T47D (cell line): ENCODE results near the gene KDM1B.

ENCODE experiments used
- DNase-seq, 2 experiments: peaks; one replicate each; pipeline versions ENCODE4 v3.0.0 to v3.0.0-alpha.2; 2011 to 2012; ENCODE audit warnings: low read depth in 1 of 2, low spot score in 1 of 2
- JUND ChIP-seq: IDR thresholded peaks from 2 replicates; pipeline ENCODE4 v1.6.1; 2012; ENCODE audit warnings: low read depth
- in situ Hi-C: cut with HindIII; loops from 2 replicates; pipeline ENCODE4 v1.10.0; 2016; ENCODE audit warnings: low sequenced_read_pairs, low pct_unique_long_range_greater_than_20kb

Gene KDM1B

GRCh38 chr6:18234564-18234963, 79.3 kb downstream of the KDM1B start:
- in situ Hi-C loops = no loop called here
- no peak for TF ChIP-seq JUND
- no peak for DNase-seq

DNA sequence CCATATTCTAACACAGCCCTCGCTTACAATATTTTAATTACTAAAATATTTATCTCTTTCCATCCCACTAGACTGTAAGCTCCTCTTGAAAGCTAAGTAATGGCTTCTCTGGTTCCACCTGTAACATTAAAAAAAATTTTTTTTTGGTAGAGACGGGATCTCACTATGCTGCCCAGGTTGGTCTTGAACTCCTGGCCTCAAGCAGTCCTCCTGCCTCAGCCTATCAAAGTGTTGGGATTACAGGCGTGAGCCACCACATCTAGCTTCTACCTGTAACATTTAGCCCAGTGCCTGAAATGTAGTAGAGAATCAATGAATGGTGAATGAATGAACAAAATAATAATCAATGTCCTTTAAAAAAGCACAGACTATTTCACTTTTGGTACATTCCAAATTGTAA, 80.3 kb downstream of the KDM1B start:
- no peak for TF ChIP-seq JUND
- no peak for DNase-seq
- in situ Hi-C loops = no loop called here

DNA sequence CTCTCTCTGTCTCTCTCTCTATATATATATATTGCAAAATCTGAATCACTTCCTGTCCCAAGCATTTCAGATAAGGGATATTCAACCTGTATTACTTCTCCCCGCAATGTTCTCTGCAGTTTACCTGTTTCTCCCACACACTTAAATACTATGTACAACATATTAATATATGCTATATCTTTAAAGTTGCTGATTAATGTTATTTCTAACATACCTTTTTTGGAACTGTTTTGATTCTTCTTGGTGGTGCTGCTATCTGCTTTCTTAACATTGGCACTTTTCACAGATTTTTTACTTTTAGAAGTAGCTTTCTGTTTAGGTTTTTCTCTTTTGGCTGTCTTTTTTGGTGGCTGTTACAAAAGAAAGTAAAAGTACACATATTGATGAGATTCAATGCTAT, 81.9 kb downstream of the KDM1B start:
- in situ Hi-C loops = no loop called here
- no peak for DNase-seq
- no peak for TF ChIP-seq JUND

DNA sequence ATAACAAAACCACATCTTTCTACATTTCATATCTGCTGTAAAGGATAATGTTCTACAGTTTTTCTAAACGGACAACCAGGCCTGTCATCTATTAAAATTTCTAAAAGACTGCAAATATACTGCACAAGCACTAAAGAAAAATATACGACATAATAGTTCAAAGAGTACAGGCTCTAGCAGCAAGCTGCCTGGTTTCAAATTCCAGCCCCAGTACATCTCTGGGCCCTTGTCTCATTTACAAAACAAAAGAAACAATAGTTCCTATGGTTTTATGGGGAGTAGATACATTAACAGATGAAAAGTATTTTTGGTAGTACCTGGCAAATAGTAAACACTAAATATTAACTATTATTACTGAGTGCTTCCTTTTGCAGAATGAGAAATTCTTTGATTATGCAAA, 85.0 kb downstream of the KDM1B start:
- in situ Hi-C loops = no loop called here
- no peak for TF ChIP-seq JUND
- no peak for DNase-seq

GRCh38 chr6:18241208-18242038, 86.2 kb downstream of the KDM1B start:
- TF ChIP-seq JUND = no peak
- no peak for DNase-seq
- in situ Hi-C loops = no loop called here

- no peak for TF ChIP-seq JUND
- in situ Hi-C loops = no loop called here
- no peak for DNase-seq
Observed at GRCh38 chr6:18242062-18242851, 87.0 kb downstream of the KDM1B start.

GRCh38 chr6:18243302-18243893, 88.2 kb downstream of the KDM1B start:
- in situ Hi-C loops = no loop called here
- TF ChIP-seq JUND = no peak
- DNase-seq = no peak

- in situ Hi-C loops = no loop called here
- no peak for TF ChIP-seq JUND
- no peak for DNase-seq
Observed at GRCh38 chr6:18244251-18244650, 89.0 kb downstream of the KDM1B start.

DNA sequence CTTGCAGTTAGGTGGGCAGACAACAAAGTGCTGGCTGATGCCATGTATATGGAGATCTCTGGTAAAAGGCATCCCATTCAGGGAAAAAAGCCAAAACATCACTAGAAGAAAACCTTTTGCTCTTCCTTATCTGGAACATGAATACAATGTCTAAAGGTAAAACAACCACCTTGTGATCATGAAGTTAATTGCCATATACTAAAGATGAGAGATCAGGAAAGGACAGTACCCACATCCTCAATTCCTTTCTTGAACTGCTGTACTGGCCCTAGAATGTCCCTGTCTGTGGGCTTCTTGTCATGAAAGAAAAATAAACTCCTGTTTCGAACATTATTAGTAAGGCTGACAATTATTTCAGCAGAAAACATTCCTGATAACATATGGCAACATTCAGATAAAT, 89.9 kb downstream of the KDM1B start:
- no peak for TF ChIP-seq JUND
- in situ Hi-C loops = no loop called here
- no peak for DNase-seq

- no peak for DNase-seq
- in situ Hi-C loops = no loop called here
- TF ChIP-seq JUND = no peak
Observed at GRCh38 chr6:18245642-18246041, 90.4 kb downstream of the KDM1B start.

- TF ChIP-seq JUND = no peak
- in situ Hi-C loops = no loop called here
- no peak for DNase-seq
Observed at GRCh38 chr6:18246205-18246604, 91.0 kb downstream of the KDM1B start.

GRCh38 chr6:18247002-18247401, 91.8 kb downstream of the KDM1B start:
- in situ Hi-C loops = no loop called here
- no peak for TF ChIP-seq JUND
- no peak for DNase-seq

DNA sequence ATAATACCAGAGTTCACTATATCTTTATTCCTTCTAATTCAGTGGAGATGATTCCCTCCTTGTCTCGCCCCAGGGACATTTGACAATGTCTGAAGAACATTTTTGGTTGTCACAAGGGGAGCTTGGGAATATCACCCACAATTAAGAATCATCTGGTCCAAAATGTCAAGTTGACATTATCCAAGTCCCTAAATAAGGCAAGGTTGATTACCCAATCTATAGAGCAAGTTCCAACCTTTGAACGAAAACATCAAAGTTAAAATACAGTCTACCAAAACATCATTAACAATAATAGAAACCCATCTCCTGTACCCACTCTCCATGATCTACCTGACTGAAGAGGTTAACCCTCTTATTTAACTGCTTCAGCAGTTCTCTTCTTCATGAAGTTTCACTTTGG, 93.5 kb downstream of the KDM1B start:
- in situ Hi-C loops = no loop called here
- DNase-seq = no peak
- no peak for TF ChIP-seq JUND
